WTC11 (cell line): Measurements from ENCODE around the gene NEB. TPM values are rescaled to one million over a fixed set of nuclear protein-coding genes. Genes with fewer than 3 reads are reported as not detected.

ENCODE experiments used
- ATAC-seq: fragments of 200-7000 bp; cut with Tn5 transposase; 2 replicates; pipeline ENCODE4 v1.10.0; 2021; ENCODE audit warnings: mild to moderate bottlenecking, moderate library complexity
- CTCF ChIA-PET: fragments of 300-600 bp; sonication (Branson Sonifier 250); formaldehyde crosslinking; loops from one replicate; lab custom pipeline; 2021; ENCODE audit warnings: antibody characterized with exemption; lab: Charles Lee
- POLR2A ChIA-PET: fragments of 350-600 bp; sonication (Branson Sonifier 250); formaldehyde crosslinking; loops from one replicate; lab custom pipeline; 2021; ENCODE audit warnings: antibody characterized with exemption; lab: Charles Lee
- DNase-seq: peaks from one replicate; pipeline ENCODE4 v3.0.0; 2021; ENCODE audit warnings: low spot score
- H3K27ac Mint-ChIP-seq: 2 replicates; pipeline ENCODE4 v1.8.0; 2021; ENCODE audit warnings: mixed read lengths
- H3K27me3 Mint-ChIP-seq: 2 replicates; pipeline ENCODE4 v1.8.0; 2021; ENCODE audit warnings: low read depth, mild to moderate bottlenecking, moderate library complexity, mixed read lengths
- H3K36me3 Mint-ChIP-seq: 2 replicates; pipeline ENCODE4 v1.8.0; 2021; ENCODE audit warnings: mixed read lengths
- H3K4me1 Mint-ChIP-seq: 2 replicates; pipeline ENCODE4 v1.8.0; 2022; ENCODE audit warnings: mixed read lengths
- H3K4me3 Mint-ChIP-seq: 2 replicates; pipeline ENCODE4 v1.8.0; 2021; ENCODE audit warnings: mild to moderate bottlenecking, moderate library complexity, mixed read lengths
- H3K9me3 Mint-ChIP-seq: 2 replicates; pipeline ENCODE4 v1.8.0; 2021; ENCODE audit warnings: mixed read lengths
- AFF4 ChIP-seq: sonication (generic); formaldehyde crosslinking; IDR thresholded peaks from 2 replicates; pipeline ENCODE4 v1.8.1; 2023; ENCODE audit warnings: mild to moderate bottlenecking, missing genetic modification reagents, borderline replicate concordance
- ATF2 ChIP-seq: sonication (generic); formaldehyde crosslinking; IDR thresholded peaks from 2 replicates; pipeline ENCODE4 v1.8.1; 2022; ENCODE audit warnings: low read depth, missing genetic modification reagents, borderline replicate concordance
- CBFB ChIP-seq: sonication (generic); formaldehyde crosslinking; IDR thresholded peaks from 2 replicates; pipeline ENCODE4 v1.8.1; 2022; ENCODE audit warnings: mild to moderate bottlenecking, low read depth, missing genetic modification reagents
- CTCF ChIP-seq: fragments of 200-600 bp; IDR thresholded peaks from 2 replicates; pipeline ENCODE4 v1.8.0; 2022; ENCODE audit warnings: antibody characterized with exemption
- E2F1 ChIP-seq: sonication (generic); formaldehyde crosslinking; IDR thresholded peaks from 2 replicates; pipeline ENCODE4 v1.8.0; 2022; ENCODE audit warnings: mild to moderate bottlenecking, missing genetic modification reagents
- E2F5 ChIP-seq: sonication (generic); formaldehyde crosslinking; IDR thresholded peaks from 2 replicates; pipeline ENCODE4 v1.8.1; 2022; ENCODE audit warnings: mild to moderate bottlenecking, moderate library complexity, missing genetic modification reagents
- EMX1 ChIP-seq: fragments of 250-450 bp; sonication (Bioruptor Pico); IDR thresholded peaks from 2 replicates; pipeline ENCODE4 v1.8.0; 2021; ENCODE audit warnings: mild to moderate bottlenecking
- ERG ChIP-seq: fragments of 250-450 bp; sonication (Bioruptor Pico); IDR thresholded peaks from 2 replicates; pipeline ENCODE4 v1.8.0; 2021; ENCODE audit warnings: mild to moderate bottlenecking
- GABPB1 ChIP-seq: sonication (generic); formaldehyde crosslinking; IDR thresholded peaks from 2 replicates; pipeline ENCODE4 v1.8.1; 2023; ENCODE audit warnings: mild to moderate bottlenecking, missing genetic modification reagents
- HMGXB4 ChIP-seq: sonication (generic); formaldehyde crosslinking; IDR thresholded peaks from 2 replicates; pipeline ENCODE4 v1.8.1; 2023; ENCODE audit warnings: mild to moderate bottlenecking, moderate library complexity, missing genetic modification reagents
- MAX ChIP-seq: sonication (generic); formaldehyde crosslinking; IDR thresholded peaks from 2 replicates; pipeline ENCODE4 v1.8.0; 2022; ENCODE audit warnings: mild to moderate bottlenecking, missing genetic modification reagents
- OVOL2 ChIP-seq: fragments of 250-450 bp; sonication (Bioruptor Pico); IDR thresholded peaks from 2 replicates; pipeline ENCODE4 v1.9.0; 2021; ENCODE audit warnings: mild to moderate bottlenecking, borderline replicate concordance
- PREB ChIP-seq: sonication (generic); formaldehyde crosslinking; IDR thresholded peaks from 2 replicates; pipeline ENCODE4 v1.8.1; 2022; ENCODE audit warnings: mild to moderate bottlenecking, missing genetic modification reagents, moderate library complexity, borderline replicate concordance
- PRRX2 ChIP-seq: fragments of 250-450 bp; sonication (Bioruptor Pico); IDR thresholded peaks from 2 replicates; pipeline ENCODE4 v1.8.0; 2021; ENCODE audit warnings: mild to moderate bottlenecking
- RELA ChIP-seq: sonication (generic); formaldehyde crosslinking; IDR thresholded peaks from 2 replicates; pipeline ENCODE4 v1.8.1; 2022; ENCODE audit warnings: missing genetic modification reagents, mild to moderate bottlenecking, borderline replicate concordance
- USF2 ChIP-seq: sonication (generic); formaldehyde crosslinking; IDR thresholded peaks from 2 replicates; pipeline ENCODE4 v1.8.1; 2023; ENCODE audit warnings: mild to moderate bottlenecking, missing genetic modification reagents, moderate library complexity
- ZNF396 ChIP-seq: fragments of 250-450 bp; sonication (Bioruptor Pico); IDR thresholded peaks from 2 replicates; pipeline ENCODE4 v1.8.0; 2021; ENCODE audit warnings: mild to moderate bottlenecking, moderate library complexity, borderline replicate concordance
- total RNA-seq: library from RNA; stranded (reverse); gene quantifications from 3 replicates; pipeline ENCODE4 v1.2.3, GENCODE V29; 2021

Gene NEB
- total RNA-seq, 1 experiment from 2014 or later, result 1.9 TPM

- TF ChIP-seq GABPB1 (CRISPR knock-in tag), result no peak
- TF ChIP-seq OVOL2 (CRISPR knock-in tag), result no peak
- no peak for TF ChIP-seq ATF2 (CRISPR knock-in tag)
- no peak for TF ChIP-seq PREB (CRISPR knock-in tag)
- TF ChIP-seq PRRX2 (CRISPR knock-in tag), result no peak
- TF ChIP-seq CTCF, result no peak
- TF ChIP-seq E2F5 (CRISPR knock-in tag), result no peak
- TF ChIP-seq MAX, result no peak
- no peak for TF ChIP-seq RELA
These were observed 40.9 kb upstream of the NEB start (continued) for GRCh38 chr2:151775057-151775740.

GRCh38 chr2:151774506-151774905 is 40.2 kb upstream of the NEB start:
- Mint-ChIP-seq H3K4me1 (0 out of 2 replicates have a peak, but pooled peaks cover 3% of the 10 kb centered on the region), H3K27me3 (no peaks in the 10 kb centered on the region), H3K27ac (no peak overlapping the region), H3K36me3 (peaks cover 34% of the 10 kb centered on the region), H3K4me3 (no peak overlapping the region), H3K9me3 (peaks cover 17% of the 10 kb centered on the region)
- ATAC-seq (no peak), DNase-seq (no peak)
- CTCF ChIA-PET, result no interaction called here
- POLR2A ChIA-PET, result no interaction called here
- TF ChIP-seq EMX1 (CRISPR knock-in tag) (no peak), ERG (CRISPR knock-in tag) (no peak), CTCF (no peak), HMGXB4 (CRISPR knock-in tag) (no peak), ZNF396 (CRISPR knock-in tag) (no peak), CBFB (no peak), RELA (no peak), USF2 (CRISPR knock-in tag) (no peak), E2F1 (CRISPR knock-in tag) (no peak), AFF4 (CRISPR knock-in tag) (no peak)
